Glomerular endothelial cell (primary cell): ENCODE measurements around the gene CIT. TPM values are rescaled to one million over a fixed set of nuclear protein-coding genes. Genes with fewer than 3 reads are reported as not detected.
"Not testable (repeated sequence)": the region's sequence is repeated elsewhere in the genome, so short reads cannot be mapped to it uniquely, and the experiment has no call there.

ENCODE experiments used
- DNase-seq: peaks from one replicate; pipeline ENCODE4 v3.0.0-alpha.2; 2011; ENCODE audit warnings: low read depth, low spot score; ENCODE audit errors: extremely low read depth
- total RNA-seq: library from RNA; depleted of rRNA; stranded (reverse); fragments of >200 nt; gene quantifications from 2 replicates; pipeline ENCODE4 v1.2.3, GENCODE V29; 2015

The CIT gene
- total RNA-seq, 1 donor from 2014 or later, result 14.2 TPM

DNA sequence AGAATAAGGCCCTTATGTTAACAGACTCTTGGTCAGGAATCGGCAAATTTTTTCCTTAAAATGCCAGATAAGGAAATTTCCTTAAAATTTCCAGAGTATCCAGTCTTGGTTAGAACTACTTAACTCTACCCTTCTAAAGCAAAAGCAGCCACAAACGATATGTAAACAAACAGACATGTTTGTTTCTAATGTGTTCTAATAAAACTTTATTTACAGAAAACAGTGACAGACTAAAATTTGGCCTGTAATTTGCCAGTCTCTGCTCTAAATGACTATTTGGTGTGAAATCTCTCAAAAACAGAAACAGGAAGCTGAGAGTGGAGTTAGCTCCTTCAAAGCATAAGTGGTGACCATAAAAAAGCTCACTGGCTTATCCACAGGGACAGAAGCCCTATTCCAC lies 131.0 kb downstream of the CIT start:
- DNase-seq, result no peak

DNA sequence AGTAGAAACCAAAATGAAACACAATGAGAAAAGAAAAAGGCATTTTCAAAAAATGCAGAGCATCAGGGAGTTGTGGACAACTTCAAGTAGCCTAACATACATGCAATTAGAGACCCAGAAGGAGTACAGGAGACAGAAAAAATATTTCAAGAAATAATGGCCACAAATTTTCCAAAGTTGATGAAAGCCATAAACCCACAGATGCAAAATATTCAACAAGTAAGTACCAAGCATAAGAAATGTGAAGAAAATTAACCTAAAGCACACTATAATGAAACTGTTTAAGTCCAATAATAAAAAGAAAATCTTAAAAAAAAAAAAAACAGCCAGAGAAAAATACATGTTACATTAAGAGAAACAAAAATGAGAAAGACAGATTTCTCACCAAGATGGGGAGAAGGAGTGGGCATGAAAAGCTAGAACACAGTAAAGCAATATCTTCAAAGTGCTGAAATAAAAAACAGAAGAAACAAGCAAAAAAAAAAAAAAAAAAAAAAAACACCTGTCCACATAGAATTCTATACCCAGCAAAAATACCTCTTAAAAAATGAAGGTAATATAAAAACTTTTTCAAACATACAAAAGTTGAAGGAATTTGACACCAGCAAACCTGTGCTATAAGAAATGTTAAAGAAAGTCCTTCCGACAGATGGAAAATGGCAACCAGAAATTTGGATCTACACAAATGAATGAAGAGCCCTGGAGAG lies 132.1 kb downstream of the CIT start:
- no peak for DNase-seq

GRCh38 chr12:119742700-119743099 lies 134.4 kb downstream of the CIT start:
- DNase-seq, result no peak

- DNase-seq, result no peak
Measured at GRCh38 chr12:119740830-119741229, 136.3 kb downstream of the CIT start.

DNA sequence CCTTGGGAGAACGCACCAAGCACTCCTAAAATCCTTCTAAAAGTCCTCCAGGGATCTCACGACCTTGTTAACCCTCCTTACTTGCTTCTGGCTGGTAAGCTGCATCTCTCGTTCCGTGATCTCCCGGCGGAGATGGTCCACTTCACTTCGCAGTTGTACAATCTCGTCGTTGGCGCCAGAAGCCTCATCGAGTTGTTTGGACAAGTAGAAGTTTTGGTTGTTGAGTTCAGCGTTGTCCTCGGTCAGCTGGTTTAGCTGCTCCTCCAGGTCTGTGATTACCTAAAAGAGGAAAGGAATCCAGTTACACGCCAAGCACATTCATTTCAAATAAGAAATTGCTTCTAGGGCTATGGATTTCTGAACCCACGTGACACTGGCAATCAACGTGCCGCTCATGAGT lies 142.0 kb downstream of the CIT start:
- no peak for DNase-seq

DNA sequence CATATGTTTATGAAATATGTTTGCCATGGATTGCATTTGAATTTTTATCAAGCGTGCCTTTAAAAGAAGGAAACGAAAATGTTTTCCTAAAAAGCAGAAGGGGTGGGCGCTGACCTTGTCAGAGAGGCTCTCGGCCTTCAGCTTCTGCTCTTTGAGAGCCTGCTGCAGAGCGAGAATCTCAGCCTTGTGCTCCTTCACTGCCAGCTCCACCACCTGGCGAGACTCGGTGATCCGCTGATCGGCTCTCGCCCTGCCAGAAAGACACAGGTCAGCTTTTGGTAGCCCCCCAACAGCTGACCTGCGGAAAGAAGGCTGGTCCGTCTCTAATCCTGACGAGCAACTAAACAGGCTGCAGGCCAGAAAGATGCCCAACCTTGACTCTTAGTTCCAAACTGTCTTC lies 146.7 kb downstream of the CIT start:
- DNase-seq, result no peak

DNA sequence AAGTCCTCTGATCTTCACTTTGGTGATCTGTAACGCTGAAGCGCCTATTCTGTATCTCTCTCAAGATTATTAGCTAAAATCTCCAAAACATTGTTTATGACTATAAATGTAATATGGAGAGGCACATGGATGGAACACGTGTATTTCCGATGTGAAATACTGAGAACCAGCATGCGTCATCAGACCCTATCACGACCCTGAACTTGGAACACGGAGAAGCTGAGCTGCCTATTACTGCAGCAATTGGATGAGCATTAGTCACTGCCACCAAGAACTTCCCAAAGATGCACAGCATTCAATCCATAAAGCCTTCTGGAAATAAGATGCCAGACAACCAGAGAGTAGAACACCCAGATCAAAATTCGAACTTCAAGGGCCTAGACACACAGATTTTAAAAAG lies 147.2 kb downstream of the CIT start:
- no peak for DNase-seq

GRCh38 chr12:119728444-119728745 lies 148.7 kb downstream of the CIT start:
- DNase-seq, result no peak

- no peak for DNase-seq
Measured at GRCh38 chr12:119727600-119728443, 149.3 kb downstream of the CIT start.

- no peak for DNase-seq
Measured at GRCh38 chr12:119725523-119725922, 151.6 kb downstream of the CIT start.

- no peak for DNase-seq
Measured at GRCh38 chr12:119721306-119721705, 155.8 kb downstream of the CIT start.

DNA sequence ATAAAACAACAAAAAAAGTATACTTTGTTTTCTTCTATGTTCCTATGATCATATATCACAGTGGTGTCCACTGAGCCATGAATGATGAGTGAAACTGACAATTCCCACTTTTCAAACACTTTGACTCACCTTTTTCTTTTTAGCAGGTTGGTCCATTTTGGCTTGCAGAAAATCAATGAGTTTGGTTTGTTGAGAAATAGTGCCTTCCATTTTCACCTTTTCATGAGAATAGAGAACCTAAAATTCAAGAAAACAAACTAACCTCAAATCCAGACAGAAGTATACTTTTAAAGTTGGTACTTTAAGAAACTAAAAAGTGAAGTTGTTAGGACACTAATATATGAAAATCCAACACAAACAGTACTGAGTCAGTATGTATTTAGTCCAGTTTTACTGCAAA lies 156.8 kb downstream of the CIT start:
- DNase-seq, result no peak

- DNase-seq, result no peak
Measured at GRCh38 chr12:119718141-119718540, 159.0 kb downstream of the CIT start.

DNA sequence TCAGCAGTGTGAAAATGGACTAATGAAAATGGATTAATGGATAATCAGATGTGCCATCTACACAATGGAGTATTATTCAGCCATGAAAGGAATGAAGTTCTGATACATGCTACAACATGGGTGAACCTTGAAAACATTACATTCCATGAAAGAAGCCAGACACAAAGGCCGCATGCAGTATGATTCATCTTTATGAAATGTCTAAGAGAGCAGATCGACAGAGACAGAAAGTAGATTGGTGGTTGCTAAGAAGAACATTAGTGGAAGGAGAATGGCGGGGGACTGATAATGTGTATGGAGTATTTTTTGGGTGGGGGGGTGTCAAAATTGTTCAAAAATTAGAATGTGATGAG lies 161.9 kb downstream of the CIT start:
- DNase-seq, result no peak

DNA sequence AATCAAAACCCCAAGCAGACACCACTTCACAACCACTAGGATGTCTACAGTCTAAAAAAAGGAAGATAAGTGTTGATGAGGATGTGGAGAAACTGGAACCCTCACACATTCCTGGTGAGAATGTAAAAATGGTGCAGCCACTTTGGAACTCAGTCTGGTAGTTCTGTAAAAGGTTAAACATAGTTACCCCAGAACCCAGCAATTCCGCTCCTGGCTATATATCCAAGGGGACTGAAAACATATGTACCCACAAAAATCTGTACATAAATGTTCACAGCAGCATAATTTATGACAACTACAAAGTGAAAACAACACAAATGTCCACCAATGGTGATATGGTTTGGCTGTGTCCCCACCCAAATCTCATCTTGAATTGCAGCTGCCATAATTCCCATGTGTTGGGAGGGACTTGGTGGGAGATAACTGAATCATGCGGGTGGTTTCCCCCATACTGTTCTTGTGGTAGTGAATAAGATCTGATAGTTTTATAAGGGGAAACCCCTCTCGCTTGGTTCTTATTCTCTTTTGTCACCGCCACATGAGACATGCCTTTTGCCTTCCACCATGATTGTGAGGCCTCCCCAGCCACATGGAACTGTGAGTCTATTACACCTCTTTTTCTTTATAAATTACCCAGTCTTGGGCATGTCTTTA lies 162.4 kb downstream of the CIT start:
- DNase-seq, result no peak

GRCh38 chr12:119713551-119714031 lies 163.5 kb downstream of the CIT start:
- DNase-seq, result no peak

DNA sequence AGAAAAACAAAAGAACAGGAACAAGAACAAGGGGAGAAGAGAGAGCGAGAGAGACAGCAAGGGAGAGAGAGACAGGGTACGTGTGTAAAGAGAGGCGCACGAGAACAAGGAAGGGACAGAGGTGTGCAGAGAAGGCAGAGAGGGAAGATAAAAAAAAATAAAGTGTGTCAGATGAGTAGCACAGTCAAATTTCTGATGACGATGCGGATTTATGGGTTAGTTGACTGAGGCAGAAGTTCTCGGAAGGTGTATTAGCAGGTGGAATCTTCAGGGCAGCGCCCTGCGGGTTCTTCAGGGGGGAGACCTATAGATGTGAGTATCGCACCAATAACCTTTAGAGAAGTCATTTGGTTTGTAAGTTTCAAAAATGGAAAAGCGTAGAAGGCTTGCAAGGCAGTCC lies 164.4 kb downstream of the CIT start:
- DNase-seq, result no peak

- DNase-seq, result no peak
Measured at GRCh38 chr12:119711693-119712092, 165.4 kb downstream of the CIT start.

- no peak for DNase-seq
Measured at GRCh38 chr12:119710965-119711551, 166.1 kb downstream of the CIT start.

GRCh38 chr12:119710374-119710964 lies 166.7 kb downstream of the CIT start:
- no peak for DNase-seq

DNA sequence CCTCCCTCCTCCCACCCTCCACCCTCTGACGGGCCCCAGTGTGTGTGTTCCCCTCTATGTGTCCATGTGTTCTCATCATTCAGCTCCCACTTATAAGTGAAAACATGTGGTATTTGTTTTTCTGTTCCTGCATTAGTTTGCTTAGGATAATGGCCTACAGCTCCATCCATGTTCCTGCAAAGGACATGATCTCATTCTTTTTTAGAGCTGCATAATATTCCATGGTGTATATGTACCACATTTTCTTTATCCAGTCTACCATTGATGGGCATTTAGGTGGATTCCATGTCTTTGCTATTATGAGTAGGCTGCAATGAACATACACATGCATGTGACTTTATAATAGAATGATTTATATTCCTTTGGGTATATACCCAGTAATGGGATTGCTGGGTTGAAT lies 170.7 kb downstream of the CIT start:
- not testable (repeated sequence) for DNase-seq
